Erythroblast (primary cell): ENCODE measurements around the gene STARD3.

ENCODE experiments used
- DNase-seq, 2 experiments: peaks; one replicate each; lab custom pipeline; 2025; lab: John Stamatoyannopoulos, UW
- GATA1 ChIP-seq: IDR thresholded peaks from 2 replicates; pipeline ENCODE4 v1.6.1; 2011; ENCODE audit warnings: low read depth, mild to moderate bottlenecking, control low read depth, low read length, moderate library complexity
- POLR2A ChIP-seq: IDR thresholded peaks from 2 replicates; pipeline ENCODE4 v1.6.1; 2011; ENCODE audit warnings: mild to moderate bottlenecking, low read length

The STARD3 gene

GRCh38 chr17:39600288-39600996, 36.5 kb upstream of the STARD3 start:
- no peak for DNase-seq
- TF ChIP-seq POLR2A: no peak
- no peak for TF ChIP-seq GATA1

GRCh38 chr17:39600997-39601597, 35.8 kb upstream of the STARD3 start:
- no peak for TF ChIP-seq GATA1
- TF ChIP-seq POLR2A: no peak
- DNase-seq: no peak

- TF ChIP-seq GATA1 (no peak), POLR2A (no peak)
- DNase-seq: no peak
Observed at GRCh38 chr17:39601758-39602532, 35.0 kb upstream of the STARD3 start.

- TF ChIP-seq GATA1 (no peak), POLR2A (no peak)
- DNase-seq: no peak
Observed at GRCh38 chr17:39602533-39603303, 34.2 kb upstream of the STARD3 start.

- DNase-seq: no peak
- TF ChIP-seq POLR2A: no peak
- TF ChIP-seq GATA1: no peak
Observed at GRCh38 chr17:39603304-39604016, 33.5 kb upstream of the STARD3 start.

- TF ChIP-seq POLR2A: no peak
- TF ChIP-seq GATA1: no peak
- no peak for DNase-seq
Observed at GRCh38 chr17:39604911-39605491, 31.9 kb upstream of the STARD3 start.

- DNase-seq: peak in 1 of 2 experiments; percentile 36
- no peak for TF ChIP-seq GATA1
Observed at GRCh38 chr17:39605492-39606433, 31.2 kb upstream of the STARD3 start.

GRCh38 chr17:39606434-39607056, 30.4 kb upstream of the STARD3 start:
- no peak for TF ChIP-seq POLR2A
- TF ChIP-seq GATA1: no peak

GRCh38 chr17:39607057-39607850, 29.7 kb upstream of the STARD3 start:
- TF ChIP-seq POLR2A (no peak), GATA1 (no peak)
- no peak for DNase-seq

More at GRCh38 chr17:39606434-39607056, 30.4 kb upstream of the STARD3 start:
- no peak for DNase-seq

- no peak for DNase-seq
- TF ChIP-seq GATA1 (no peak), POLR2A (no peak)
Observed at GRCh38 chr17:39607851-39608130, 29.2 kb upstream of the STARD3 start, which contains the start of gene NEUROD2. Gene NEUROD2 (minus strand): TSS chr17:39607920. CDS start chr17:39606599, 1,321 bp downstream.
